ENCODE results near the gene PHKB. TPM values are rescaled to one million over a fixed set of nuclear protein-coding genes. Genes with fewer than 3 reads are reported as not detected.

The PHKB gene
- polyA plus RNA-seq, 1 donor from 2014 or later, result 99.5 TPM

DNA sequence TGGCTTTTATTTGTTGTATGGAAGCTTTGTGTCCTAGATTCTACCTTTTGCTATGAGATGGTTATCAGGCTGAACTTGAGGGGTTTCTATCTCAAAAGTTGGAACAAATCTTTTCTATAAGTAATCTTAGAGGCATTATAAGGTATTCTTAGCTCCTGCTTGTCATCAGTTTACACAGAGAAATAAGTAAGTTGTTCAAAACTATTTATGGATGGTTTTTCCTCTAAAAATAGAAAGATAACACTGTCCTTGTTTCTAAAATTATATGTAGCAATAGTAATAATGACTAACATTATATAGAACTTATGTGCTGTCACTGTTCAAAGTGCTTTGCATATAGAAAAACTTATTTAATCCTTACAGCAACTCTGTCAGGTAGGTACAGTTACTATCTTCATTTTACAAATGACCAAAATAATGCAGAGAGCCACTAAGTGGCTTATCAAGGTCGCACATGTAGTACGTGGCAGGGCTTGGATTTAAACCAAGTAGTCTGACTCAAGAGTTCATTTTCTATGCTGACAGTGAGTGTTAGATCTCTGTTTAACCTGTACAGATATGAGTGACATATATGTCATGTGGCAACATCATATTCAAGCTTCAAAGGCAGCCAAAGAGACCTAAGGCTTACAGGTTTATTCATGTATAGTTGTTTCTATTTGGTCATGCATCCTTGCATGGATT, 59.0 kb downstream of the PHKB start:
- H3F3A ChIP-seq (ENCODE audit: insufficient read depth, low read length, poor library complexity, severe bottlenecking), result no peaks in the 10 kb centered on the region

DNA sequence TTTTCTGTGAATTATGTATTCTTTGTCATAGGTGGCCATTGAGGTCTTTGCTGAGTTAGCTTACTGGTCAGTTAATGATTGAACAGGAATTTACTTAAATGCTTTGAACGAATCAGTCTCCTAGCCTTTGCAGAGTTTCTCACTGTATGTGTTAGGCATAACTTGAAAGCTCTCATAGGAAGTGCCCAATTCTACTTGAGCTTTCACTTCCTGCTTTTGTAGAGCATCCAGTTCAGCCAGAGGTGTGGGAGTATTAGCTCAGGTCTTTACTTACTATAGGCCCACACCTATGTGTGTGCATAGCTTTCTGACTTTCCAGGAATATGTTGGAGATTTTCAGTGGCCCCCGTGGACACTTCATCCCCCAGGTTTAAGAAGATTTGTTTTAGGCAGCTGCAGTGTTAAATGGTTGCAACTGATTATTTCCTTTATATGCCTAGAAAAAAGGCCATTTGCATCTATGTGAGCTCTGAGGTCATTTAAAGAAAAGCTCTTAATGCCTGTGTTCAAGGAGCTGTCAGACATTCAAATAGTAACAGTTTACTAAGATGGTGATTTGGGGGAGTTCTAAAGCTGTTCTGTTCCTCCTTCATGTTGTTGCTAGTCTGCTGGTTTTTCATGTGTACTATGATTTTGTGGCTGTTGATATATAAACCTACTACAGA, 62.3 kb downstream of the PHKB start:
- no peaks in the 10 kb centered on the region for H3K9me3 ChIP-seq (ENCODE audit: low read length)
- H3K9ac ChIP-seq (ENCODE audit: low read length), result no peak overlapping the region
- no peaks in the 10 kb centered on the region for H3F3A ChIP-seq (ENCODE audit: insufficient read depth, low read length, poor library complexity, severe bottlenecking)
- H3K79me2 ChIP-seq (replicated peaks; ENCODE audit: insufficient read depth, low read length), result no peaks in the 10 kb centered on the region
- no peak overlapping the region for H2AFZ ChIP-seq (ENCODE audit: low read depth, low read length)
- H3K27ac ChIP-seq (ENCODE audit: low read length), result no peak overlapping the region
- no peaks in the 10 kb centered on the region for H3K27me3 ChIP-seq (ENCODE audit: insufficient read depth, low read depth, low read length)
- no peak overlapping the region for H3K4me3 ChIP-seq (ENCODE audit: low read length)
- no peaks in the 10 kb centered on the region for H3K9me2 ChIP-seq (ENCODE audit: insufficient read depth, low read length)
- H3K36me3 ChIP-seq (ENCODE audit: insufficient read depth, low read length), result no peaks in the 10 kb centered on the region
- H4K20me1 ChIP-seq (ENCODE audit: insufficient read depth), result no peaks in the 10 kb centered on the region
- no peak overlapping the region for H3K4me2 ChIP-seq (ENCODE audit: low read length)
- TF ChIP-seq EP300 (conservative IDR thresholded peaks at IDR 0.05; ENCODE audit: poor library complexity, severe bottlenecking) (no peak), POLR2AphosphoS5 (IDR thresholded peaks at IDR 0.05) (no peak), EZH2 (IDR thresholded peaks at IDR 0.05; ENCODE audit: borderline replicate concordance, insufficient read depth, low read length, poor library complexity, severe bottlenecking) (no peak), SMC3 (conservative IDR thresholded peaks at IDR 0.05; ENCODE audit: poor library complexity) (no peak), RAD21 (conservative IDR thresholded peaks at IDR 0.05) (no peak), TAF1 (IDR thresholded peaks at IDR 0.05; ENCODE audit: low read depth) (no peak)
- TF ChIP-seq, protein P1, sequence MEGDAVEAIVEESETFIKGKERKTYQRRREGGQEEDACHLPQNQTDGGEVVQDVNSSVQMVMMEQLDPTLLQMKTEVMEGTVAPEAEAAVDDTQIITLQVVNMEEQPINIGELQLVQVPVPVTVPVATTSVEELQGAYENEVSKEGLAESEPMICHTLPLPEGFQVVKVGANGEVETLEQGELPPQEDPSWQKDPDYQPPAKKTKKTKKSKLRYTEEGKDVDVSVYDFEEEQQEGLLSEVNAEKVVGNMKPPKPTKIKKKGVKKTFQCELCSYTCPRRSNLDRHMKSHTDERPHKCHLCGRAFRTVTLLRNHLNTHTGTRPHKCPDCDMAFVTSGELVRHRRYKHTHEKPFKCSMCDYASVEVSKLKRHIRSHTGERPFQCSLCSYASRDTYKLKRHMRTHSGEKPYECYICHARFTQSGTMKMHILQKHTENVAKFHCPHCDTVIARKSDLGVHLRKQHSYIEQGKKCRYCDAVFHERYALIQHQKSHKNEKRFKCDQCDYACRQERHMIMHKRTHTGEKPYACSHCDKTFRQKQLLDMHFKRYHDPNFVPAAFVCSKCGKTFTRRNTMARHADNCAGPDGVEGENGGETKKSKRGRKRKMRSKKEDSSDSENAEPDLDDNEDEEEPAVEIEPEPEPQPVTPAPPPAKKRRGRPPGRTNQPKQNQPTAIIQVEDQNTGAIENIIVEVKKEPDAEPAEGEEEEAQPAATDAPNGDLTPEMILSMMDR (IDR thresholded peaks at IDR 0.05; ENCODE audit: poor library complexity, severe bottlenecking), result no peak
- TF ChIP-seq, protein P2, sequence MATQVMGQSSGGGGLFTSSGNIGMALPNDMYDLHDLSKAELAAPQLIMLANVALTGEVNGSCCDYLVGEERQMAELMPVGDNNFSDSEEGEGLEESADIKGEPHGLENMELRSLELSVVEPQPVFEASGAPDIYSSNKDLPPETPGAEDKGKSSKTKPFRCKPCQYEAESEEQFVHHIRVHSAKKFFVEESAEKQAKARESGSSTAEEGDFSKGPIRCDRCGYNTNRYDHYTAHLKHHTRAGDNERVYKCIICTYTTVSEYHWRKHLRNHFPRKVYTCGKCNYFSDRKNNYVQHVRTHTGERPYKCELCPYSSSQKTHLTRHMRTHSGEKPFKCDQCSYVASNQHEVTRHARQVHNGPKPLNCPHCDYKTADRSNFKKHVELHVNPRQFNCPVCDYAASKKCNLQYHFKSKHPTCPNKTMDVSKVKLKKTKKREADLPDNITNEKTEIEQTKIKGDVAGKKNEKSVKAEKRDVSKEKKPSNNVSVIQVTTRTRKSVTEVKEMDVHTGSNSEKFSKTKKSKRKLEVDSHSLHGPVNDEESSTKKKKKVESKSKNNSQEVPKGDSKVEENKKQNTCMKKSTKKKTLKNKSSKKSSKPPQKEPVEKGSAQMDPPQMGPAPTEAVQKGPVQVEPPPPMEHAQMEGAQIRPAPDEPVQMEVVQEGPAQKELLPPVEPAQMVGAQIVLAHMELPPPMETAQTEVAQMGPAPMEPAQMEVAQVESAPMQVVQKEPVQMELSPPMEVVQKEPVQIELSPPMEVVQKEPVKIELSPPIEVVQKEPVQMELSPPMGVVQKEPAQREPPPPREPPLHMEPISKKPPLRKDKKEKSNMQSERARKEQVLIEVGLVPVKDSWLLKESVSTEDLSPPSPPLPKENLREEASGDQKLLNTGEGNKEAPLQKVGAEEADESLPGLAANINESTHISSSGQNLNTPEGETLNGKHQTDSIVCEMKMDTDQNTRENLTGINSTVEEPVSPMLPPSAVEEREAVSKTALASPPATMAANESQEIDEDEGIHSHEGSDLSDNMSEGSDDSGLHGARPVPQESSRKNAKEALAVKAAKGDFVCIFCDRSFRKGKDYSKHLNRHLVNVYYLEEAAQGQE (IDR thresholded peaks at IDR 0.05; ENCODE audit: borderline replicate concordance), result no peak

More for the DNA sequence above, 59.0 kb downstream of the PHKB start:
- TF ChIP-seq SMC3 (conservative IDR thresholded peaks at IDR 0.05; ENCODE audit: poor library complexity) (no peak), TAF1 (IDR thresholded peaks at IDR 0.05; ENCODE audit: low read depth) (no peak), EZH2 (IDR thresholded peaks at IDR 0.05; ENCODE audit: borderline replicate concordance, insufficient read depth, low read length, poor library complexity, severe bottlenecking) (no peak), RAD21 (conservative IDR thresholded peaks at IDR 0.05) (peak; percentile 15), EP300 (conservative IDR thresholded peaks at IDR 0.05; ENCODE audit: poor library complexity, severe bottlenecking) (peak; percentile 93), POLR2AphosphoS5 (IDR thresholded peaks at IDR 0.05) (peak; percentile 70), MXI1 (conservative IDR thresholded peaks at IDR 0.05; ENCODE audit: poor library complexity, severe bottlenecking) (no peak)
- TF ChIP-seq, protein P1 (IDR thresholded peaks at IDR 0.05; ENCODE audit: poor library complexity, severe bottlenecking), result no peak
- TF ChIP-seq, protein P2 (IDR thresholded peaks at IDR 0.05; ENCODE audit: borderline replicate concordance), result no peak
- H3K36me3 ChIP-seq (ENCODE audit: insufficient read depth, low read length), result no peaks in the 10 kb centered on the region
- peak overlapping the region; percentile 26 for H3K27ac ChIP-seq (ENCODE audit: low read length)
- no peaks in the 10 kb centered on the region for H3K9me2 ChIP-seq (ENCODE audit: insufficient read depth, low read length)
- no peaks in the 10 kb centered on the region for H3K9me3 ChIP-seq (ENCODE audit: low read length)
- no peaks in the 10 kb centered on the region for H3K27me3 ChIP-seq (ENCODE audit: insufficient read depth, low read depth, low read length)
- H3K9ac ChIP-seq (ENCODE audit: low read length), result no peak overlapping the region
- no peak overlapping the region for H3K4me3 ChIP-seq (ENCODE audit: low read length)
- peak overlapping the region; percentile 2 for H3K4me2 ChIP-seq (ENCODE audit: low read length)
- H2AFZ ChIP-seq (ENCODE audit: low read depth, low read length), result no peak overlapping the region
- no peaks in the 10 kb centered on the region for H3K79me2 ChIP-seq (replicated peaks; ENCODE audit: insufficient read depth, low read length)
- H4K20me1 ChIP-seq (ENCODE audit: insufficient read depth), result no peaks in the 10 kb centered on the region
